ENCODE results near the gene DIPK1C.

DIPK1C gene

GRCh38 chr18:74447404-74448152 is 9.5 kb downstream of the DIPK1C start:
- Histone ChIP-seq H3K36me3 (ENCODE audit: insufficient read depth, low read length) (no peaks in the 10 kb centered on the region), H3K9ac (ENCODE audit: low read length) (no peak overlapping the region), H3K27ac (ENCODE audit: low read depth, low read length) (no peak overlapping the region), H3K4me1 (ENCODE audit: insufficient read depth, low read length) (no peaks in the 10 kb centered on the region), H3K4me3 (ENCODE audit: low read depth in 1 of 2, low read length in 2 of 2) (no peak overlapping the region), H3K27me3 (ENCODE audit: control insufficient read depth in 1 of 2, insufficient read depth in 2 of 2, low read length in 2 of 2) (no peaks in the 10 kb centered on the region), H3K9me3 (ENCODE audit: low read length) (no peaks in the 10 kb centered on the region)

DNA sequence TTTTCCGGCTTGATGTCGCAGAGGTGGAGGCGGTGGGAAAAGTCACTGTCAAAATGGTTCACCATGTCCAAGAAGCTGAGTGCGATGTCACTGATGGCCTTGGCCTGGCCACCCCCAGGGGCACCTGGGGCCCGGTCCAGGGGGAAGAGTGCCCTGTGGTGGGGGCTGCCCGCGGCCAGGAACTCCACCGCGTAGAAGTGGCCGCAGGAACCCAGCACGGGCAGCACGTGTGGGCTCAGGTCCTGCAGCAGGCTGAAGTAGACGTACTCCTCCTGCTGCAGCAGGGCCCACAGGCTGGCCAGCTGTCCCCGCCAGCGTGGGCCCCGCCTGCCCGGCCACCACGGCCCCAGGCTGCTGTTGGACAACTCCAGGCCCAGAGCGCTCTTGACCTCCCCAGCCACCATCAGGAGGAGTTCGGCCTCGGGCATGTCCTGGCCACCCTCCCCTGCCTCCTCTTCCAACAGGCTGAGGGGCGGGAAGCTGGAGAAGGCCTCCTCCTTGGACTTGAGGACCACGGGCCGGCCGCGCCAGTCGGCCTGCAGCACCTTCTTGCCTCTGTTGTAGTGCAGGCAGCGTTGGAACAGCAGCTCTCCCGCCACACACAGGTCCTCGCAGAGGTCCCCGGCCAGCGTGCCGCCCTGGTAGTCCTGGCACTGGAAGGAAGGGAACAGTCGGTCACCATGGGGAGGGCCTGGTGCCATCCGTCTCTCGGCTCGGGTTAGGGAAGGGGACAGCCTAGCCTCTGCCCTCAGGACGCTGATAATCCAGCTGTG is 10.3 kb downstream of the DIPK1C start:
- Histone ChIP-seq H3K27ac (ENCODE audit: low read depth, low read length) (no peak overlapping the region), H3K9ac (ENCODE audit: low read length) (no peak overlapping the region), H3K4me3 (ENCODE audit: low read depth in 1 of 2, low read length in 2 of 2) (no peak overlapping the region), H3K27me3 (ENCODE audit: control insufficient read depth in 1 of 2, insufficient read depth in 2 of 2, low read length in 2 of 2) (no peaks in the 10 kb centered on the region), H3K4me1 (ENCODE audit: insufficient read depth, low read length) (no peaks in the 10 kb centered on the region), H3K9me3 (ENCODE audit: low read length) (no peaks in the 10 kb centered on the region), H3K36me3 (ENCODE audit: insufficient read depth, low read length) (no peaks in the 10 kb centered on the region)

DNA sequence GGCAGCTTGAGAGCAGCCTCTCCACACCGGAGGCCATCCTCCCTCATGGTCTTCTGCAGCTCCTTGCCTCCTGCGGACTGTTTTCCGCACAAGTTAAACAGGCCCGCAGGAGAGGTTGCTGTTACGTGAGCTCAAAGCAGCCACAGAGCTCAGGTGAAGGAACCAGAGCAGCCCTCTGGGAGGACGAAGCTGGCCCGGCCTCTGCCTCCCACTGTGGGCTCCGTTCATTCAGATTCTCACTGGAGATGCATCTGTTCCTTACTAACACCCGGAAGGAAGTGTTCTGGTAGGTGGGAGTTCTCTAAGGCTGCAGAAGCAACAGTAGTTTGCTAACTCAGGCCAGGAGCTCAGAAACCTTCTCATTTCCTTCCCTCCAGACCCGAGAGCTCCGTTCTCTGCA is 10.9 kb downstream of the DIPK1C start:
- Histone ChIP-seq H3K27ac (ENCODE audit: low read depth, low read length) (no peak overlapping the region), H3K4me1 (ENCODE audit: insufficient read depth, low read length) (no peaks in the 10 kb centered on the region), H3K4me3 (ENCODE audit: low read depth in 1 of 2, low read length in 2 of 2) (no peak overlapping the region), H3K9me3 (ENCODE audit: low read length) (no peaks in the 10 kb centered on the region), H3K27me3 (ENCODE audit: control insufficient read depth in 1 of 2, insufficient read depth in 2 of 2, low read length in 2 of 2) (no peaks in the 10 kb centered on the region), H3K9ac (ENCODE audit: low read length) (no peak overlapping the region), H3K36me3 (ENCODE audit: insufficient read depth, low read length) (no peaks in the 10 kb centered on the region)

- Histone ChIP-seq H3K4me3 (ENCODE audit: low read depth in 1 of 2, low read length in 2 of 2) (no peak overlapping the region), H3K9ac (ENCODE audit: low read length) (no peak overlapping the region), H3K27me3 (ENCODE audit: control insufficient read depth in 1 of 2, insufficient read depth in 2 of 2, low read length in 2 of 2) (no peaks in the 10 kb centered on the region), H3K4me1 (ENCODE audit: insufficient read depth, low read length) (no peaks in the 10 kb centered on the region), H3K36me3 (ENCODE audit: insufficient read depth, low read length) (no peaks in the 10 kb centered on the region), H3K27ac (ENCODE audit: low read depth, low read length) (no peak overlapping the region), H3K9me3 (ENCODE audit: low read length) (no peaks in the 10 kb centered on the region)
These were observed 11.5 kb downstream of the DIPK1C start for GRCh38 chr18:74445585-74445984.

DNA sequence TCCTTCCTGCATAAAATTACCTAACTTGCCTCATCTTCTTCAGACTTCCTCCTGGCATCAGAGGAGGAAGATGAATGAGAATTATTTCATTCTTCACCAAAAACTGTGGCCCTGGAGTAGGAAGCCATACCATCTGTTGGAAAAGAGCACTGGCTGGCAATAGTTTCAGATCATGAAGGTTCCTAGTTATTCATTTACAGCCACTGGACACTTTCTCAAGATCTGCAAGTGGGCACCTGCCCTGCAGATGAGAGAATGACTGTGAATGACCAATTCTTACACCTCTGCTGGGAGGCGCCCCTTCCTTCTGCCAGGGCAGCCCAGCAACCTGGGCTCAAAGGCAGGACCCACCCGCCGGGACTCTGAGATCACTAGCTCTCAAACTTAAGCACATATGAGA is 13.0 kb downstream of the DIPK1C start:
- H3K27ac ChIP-seq (ENCODE audit: low read depth, low read length) = no peak overlapping the region
- no peaks in the 10 kb centered on the region for H3K36me3 ChIP-seq (ENCODE audit: insufficient read depth, low read length)
- no peak overlapping the region for H3K4me3 ChIP-seq (ENCODE audit: low read depth in 1 of 2, low read length in 2 of 2)
- no peak overlapping the region for H3K9ac ChIP-seq (ENCODE audit: low read length)
- no peaks in the 10 kb centered on the region for H3K4me1 ChIP-seq (ENCODE audit: insufficient read depth, low read length)
- H3K9me3 ChIP-seq (ENCODE audit: low read length) = no peaks in the 10 kb centered on the region
- H3K27me3 ChIP-seq (ENCODE audit: control insufficient read depth in 1 of 2, insufficient read depth in 2 of 2, low read length in 2 of 2) = no peaks in the 10 kb centered on the region

GRCh38 chr18:74440808-74441427 is 16.2 kb downstream of the DIPK1C start:
- H3K4me1 ChIP-seq (ENCODE audit: insufficient read depth, low read length) = no peaks in the 10 kb centered on the region
- H3K27me3 ChIP-seq (ENCODE audit: control insufficient read depth in 1 of 2, insufficient read depth in 2 of 2, low read length in 2 of 2) = no peaks in the 10 kb centered on the region
- H3K4me3 ChIP-seq (ENCODE audit: low read depth in 1 of 2, low read length in 2 of 2) = no peak overlapping the region
- no peaks in the 10 kb centered on the region for H3K9me3 ChIP-seq (ENCODE audit: low read length)
- no peaks in the 10 kb centered on the region for H3K36me3 ChIP-seq (ENCODE audit: insufficient read depth, low read length)
- no peak overlapping the region for H3K9ac ChIP-seq (ENCODE audit: low read length)
- H3K27ac ChIP-seq (ENCODE audit: low read depth, low read length) = no peak overlapping the region

DNA sequence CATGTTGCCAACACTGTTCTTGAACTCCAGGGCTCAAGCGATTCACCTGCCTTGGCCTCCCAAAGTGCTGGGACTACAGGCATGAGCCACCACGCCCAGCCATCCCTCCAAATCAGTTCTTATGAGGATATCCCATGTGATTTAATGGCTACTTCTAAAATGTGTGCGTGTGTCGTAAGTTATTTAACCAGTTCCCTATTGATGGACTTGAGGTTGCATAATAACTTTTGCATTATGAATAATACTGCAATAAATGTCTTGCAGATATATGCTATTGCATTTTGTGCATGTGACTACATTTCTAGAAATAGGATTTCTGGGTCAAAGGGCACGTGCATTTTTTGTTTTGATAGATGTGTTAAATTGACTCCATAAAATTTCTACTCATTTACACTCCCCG is 19.0 kb downstream of the DIPK1C start:
- Histone ChIP-seq H3K27ac (ENCODE audit: low read depth, low read length) (no peak overlapping the region), H3K9me3 (ENCODE audit: low read length) (no peaks in the 10 kb centered on the region), H3K4me3 (ENCODE audit: low read depth in 1 of 2, low read length in 2 of 2) (no peak overlapping the region), H3K36me3 (ENCODE audit: insufficient read depth, low read length) (no peaks in the 10 kb centered on the region), H3K27me3 (ENCODE audit: control insufficient read depth in 1 of 2, insufficient read depth in 2 of 2, low read length in 2 of 2) (no peaks in the 10 kb centered on the region), H3K4me1 (ENCODE audit: insufficient read depth, low read length) (no peaks in the 10 kb centered on the region), H3K9ac (ENCODE audit: low read length) (no peak overlapping the region)

- H3K9me3 ChIP-seq (ENCODE audit: low read length) = no peaks in the 10 kb centered on the region
- no peaks in the 10 kb centered on the region for H3K4me1 ChIP-seq (ENCODE audit: insufficient read depth, low read length)
- H3K27me3 ChIP-seq (ENCODE audit: control insufficient read depth in 1 of 2, insufficient read depth in 2 of 2, low read length in 2 of 2) = no peaks in the 10 kb centered on the region
- H3K4me3 ChIP-seq (ENCODE audit: low read depth in 1 of 2, low read length in 2 of 2) = no peak overlapping the region
- H3K36me3 ChIP-seq (ENCODE audit: insufficient read depth, low read length) = no peaks in the 10 kb centered on the region
- H3K27ac ChIP-seq (ENCODE audit: low read depth, low read length) = no peak overlapping the region
- H3K9ac ChIP-seq (ENCODE audit: low read length) = no peak overlapping the region
These were observed 20.8 kb downstream of the DIPK1C start for GRCh38 chr18:74436158-74436769.

- Histone ChIP-seq H3K27me3 (ENCODE audit: control insufficient read depth in 1 of 2, insufficient read depth in 2 of 2, low read length in 2 of 2) (no peaks in the 10 kb centered on the region), H3K36me3 (ENCODE audit: insufficient read depth, low read length) (no peaks in the 10 kb centered on the region), H3K4me3 (ENCODE audit: low read depth in 1 of 2, low read length in 2 of 2) (no peak overlapping the region), H3K9me3 (ENCODE audit: low read length) (no peaks in the 10 kb centered on the region), H3K27ac (ENCODE audit: low read depth, low read length) (no peak overlapping the region), H3K9ac (ENCODE audit: low read length) (no peak overlapping the region), H3K4me1 (ENCODE audit: insufficient read depth, low read length) (no peaks in the 10 kb centered on the region)
These were observed 21.4 kb downstream of the DIPK1C start for GRCh38 chr18:74435740-74436139.

GRCh38 chr18:74434466-74434865 is 22.6 kb downstream of the DIPK1C start:
- Histone ChIP-seq H3K9ac (ENCODE audit: low read length) (no peak overlapping the region), H3K36me3 (ENCODE audit: insufficient read depth, low read length) (no peaks in the 10 kb centered on the region), H3K27me3 (ENCODE audit: control insufficient read depth in 1 of 2, insufficient read depth in 2 of 2, low read length in 2 of 2) (no peaks in the 10 kb centered on the region), H3K27ac (ENCODE audit: low read depth, low read length) (no peak overlapping the region), H3K9me3 (ENCODE audit: low read length) (no peaks in the 10 kb centered on the region), H3K4me3 (ENCODE audit: low read depth in 1 of 2, low read length in 2 of 2) (no peak overlapping the region), H3K4me1 (ENCODE audit: insufficient read depth, low read length) (no peaks in the 10 kb centered on the region)

GRCh38 chr18:74430806-74431571 is 26.1 kb downstream of the DIPK1C start:
- H3K4me1 ChIP-seq (ENCODE audit: insufficient read depth, low read length) = no peaks in the 10 kb centered on the region
- H3K9ac ChIP-seq (ENCODE audit: low read length) = no peak overlapping the region
- H3K4me3 ChIP-seq (ENCODE audit: low read depth in 1 of 2, low read length in 2 of 2) = no peak overlapping the region
- H3K36me3 ChIP-seq (ENCODE audit: insufficient read depth, low read length) = no peaks in the 10 kb centered on the region
- H3K27ac ChIP-seq (ENCODE audit: low read depth, low read length) = no peak overlapping the region
- no peaks in the 10 kb centered on the region for H3K27me3 ChIP-seq (ENCODE audit: control insufficient read depth in 1 of 2, insufficient read depth in 2 of 2, low read length in 2 of 2)
- H3K9me3 ChIP-seq (ENCODE audit: low read length) = no peaks in the 10 kb centered on the region

Measured in muscle layer of colon (tissue), 2 donors.